GM18907 (cell line): ENCODE data around the gene LGALS12.

Experiments
- ATAC-seq: cut with Tn5 transposase; IDR thresholded peaks from one replicate; pipeline ENCODE4 v1.9.1; 2021; ENCODE audit warnings: mild to moderate bottlenecking, moderate library complexity; ENCODE audit not compliant: unreplicated experiment

LGALS12 gene

DNA sequence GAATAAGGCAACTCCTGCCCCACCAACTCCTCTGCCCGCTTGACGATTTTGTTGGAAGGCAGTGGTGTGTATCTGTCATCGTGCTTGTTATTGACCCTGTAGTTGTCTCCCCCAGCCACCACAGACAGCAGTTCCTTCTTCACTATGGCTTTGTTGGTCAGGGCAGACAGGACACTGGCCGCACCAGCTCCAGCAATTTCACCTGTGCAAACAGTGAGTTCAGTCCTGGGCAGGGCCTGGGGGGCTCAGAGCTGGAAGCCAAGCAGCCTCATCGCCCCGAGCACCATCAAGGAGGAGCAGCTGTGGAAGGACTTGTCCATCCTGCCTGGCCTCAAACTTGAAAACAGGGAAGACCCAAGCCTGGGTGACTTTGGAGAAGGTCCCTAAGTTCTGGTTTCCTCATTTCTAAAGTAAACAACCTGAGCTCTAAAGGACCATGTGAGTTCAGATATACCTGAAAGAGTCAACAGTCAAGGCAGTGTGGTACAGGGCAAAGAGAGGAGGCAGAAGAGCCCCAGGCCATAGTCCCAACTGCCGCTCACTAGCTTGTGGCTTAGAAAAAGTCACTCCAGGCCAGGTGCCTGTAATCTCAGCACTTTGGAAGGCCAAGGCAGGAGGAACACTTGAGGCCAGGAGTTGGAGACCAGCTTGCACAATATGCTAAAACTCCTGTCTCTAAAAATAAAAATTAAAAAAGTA, 52.7 kb downstream of the LGALS12 start:
- no peak for ATAC-seq

DNA sequence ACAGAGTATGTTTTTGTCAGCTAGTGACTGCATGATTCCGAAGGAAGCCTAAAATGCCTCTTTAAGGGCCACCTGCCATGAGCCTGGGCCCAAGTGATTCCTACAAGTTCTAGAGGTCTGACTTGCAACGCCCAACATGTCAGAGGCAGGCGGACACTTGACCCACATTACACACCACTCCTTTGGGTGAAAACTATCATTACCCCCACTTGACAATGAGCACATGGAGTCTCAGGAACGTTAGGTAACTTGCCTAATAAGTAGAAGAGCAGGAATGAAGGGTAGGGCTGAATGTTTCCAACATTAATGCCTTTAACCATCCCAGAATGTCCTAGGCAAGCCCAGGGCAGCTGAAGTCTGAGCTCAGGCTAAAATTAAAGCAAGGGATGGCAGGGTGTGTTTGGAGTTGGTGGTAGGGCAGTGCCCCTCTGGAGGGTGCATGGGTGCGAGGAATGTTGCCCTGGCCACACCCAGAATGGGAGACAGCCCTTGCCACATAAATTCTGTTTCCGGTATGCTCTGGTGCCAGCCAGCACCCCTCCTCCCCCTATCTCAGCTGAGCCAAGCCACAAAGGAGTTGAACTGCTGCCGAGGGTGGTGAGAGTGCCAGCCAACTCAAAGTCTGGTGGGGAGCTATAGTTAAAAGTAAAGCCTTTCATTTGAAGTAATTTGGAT, 54.8 kb downstream of the LGALS12 start:
- ATAC-seq: no peak

DNA sequence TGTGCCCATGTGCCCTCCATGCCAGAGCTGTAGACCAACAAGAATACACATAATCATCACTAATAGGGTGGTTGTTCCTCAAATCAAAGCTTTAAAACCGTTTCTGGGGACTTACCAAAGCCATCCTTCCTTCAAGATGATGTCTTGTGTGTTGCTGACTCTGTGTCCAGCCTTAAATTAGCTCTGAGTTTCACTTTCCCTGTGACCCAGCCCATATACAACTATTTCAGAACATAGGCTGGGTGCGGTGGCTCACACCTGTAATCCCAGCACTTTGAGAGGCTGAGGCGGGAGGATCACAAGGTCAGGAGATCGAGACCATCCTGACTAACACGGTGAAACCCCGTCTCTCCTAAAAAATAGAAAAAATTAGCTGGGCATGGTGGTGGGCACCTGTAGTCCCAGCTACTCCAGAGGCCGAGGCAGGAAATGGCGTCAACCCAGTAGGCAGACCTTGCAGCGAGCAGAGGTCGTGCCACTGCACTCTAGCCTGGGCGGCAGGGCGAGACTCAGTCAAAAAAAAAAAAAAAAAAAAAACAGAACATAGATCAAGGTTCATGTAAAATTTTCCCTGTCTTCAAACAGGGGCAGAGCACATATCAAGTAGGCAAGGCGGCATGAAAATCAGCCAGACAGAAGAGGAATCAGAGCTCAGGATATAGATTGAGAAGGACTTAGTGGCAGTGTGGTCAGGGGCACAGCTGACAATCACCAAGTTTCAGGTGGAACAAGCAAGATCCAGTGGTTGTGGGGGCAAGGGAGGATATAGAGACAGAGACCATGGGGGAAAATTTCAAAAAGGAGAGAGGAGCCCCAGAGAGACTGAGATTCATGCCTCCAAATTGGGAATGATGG, 57.5 kb downstream of the LGALS12 start, which contains the start of gene PLAAT2:
PLAAT2 (minus strand) TSS at position 179 of the 855 bp plus-strand sequence; CDS start at position 124, 55 bp downstream.
- peak; percentile 5 for ATAC-seq

DNA sequence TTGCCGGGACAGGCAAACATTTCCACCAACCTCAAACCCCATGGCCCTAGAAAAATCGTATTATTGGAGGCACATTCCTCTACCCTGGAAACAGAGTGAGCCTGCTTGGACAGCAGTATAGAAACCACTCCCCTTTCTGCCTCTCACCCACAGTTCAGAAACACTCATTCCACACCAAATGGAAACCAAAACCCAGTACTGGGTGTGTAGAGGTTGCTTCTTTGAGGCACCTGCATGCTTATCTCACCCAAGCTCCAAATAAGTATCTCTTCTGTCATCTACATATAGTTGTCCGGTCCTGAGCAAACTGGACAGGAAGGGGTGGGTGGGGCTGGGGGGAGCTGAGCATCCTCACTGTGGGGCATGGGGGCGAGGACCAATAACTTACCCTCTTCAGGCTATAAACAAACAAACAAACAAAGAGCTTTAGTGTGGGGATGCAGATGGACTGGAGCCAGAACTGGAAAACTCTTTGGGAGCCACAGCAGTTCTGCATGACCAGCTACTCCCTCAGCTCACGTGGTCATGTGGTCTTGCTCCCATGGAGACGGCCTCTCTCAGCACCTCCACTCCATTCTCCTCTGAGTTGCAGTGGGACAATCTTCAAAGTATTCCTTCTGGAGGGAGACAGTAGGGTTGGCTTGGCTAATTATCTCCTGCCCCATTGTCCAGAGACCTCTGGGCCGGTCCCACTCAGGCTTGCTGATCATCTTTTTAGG, 58.3 kb downstream of the LGALS12 start:
- peak; percentile 56 for ATAC-seq

DNA sequence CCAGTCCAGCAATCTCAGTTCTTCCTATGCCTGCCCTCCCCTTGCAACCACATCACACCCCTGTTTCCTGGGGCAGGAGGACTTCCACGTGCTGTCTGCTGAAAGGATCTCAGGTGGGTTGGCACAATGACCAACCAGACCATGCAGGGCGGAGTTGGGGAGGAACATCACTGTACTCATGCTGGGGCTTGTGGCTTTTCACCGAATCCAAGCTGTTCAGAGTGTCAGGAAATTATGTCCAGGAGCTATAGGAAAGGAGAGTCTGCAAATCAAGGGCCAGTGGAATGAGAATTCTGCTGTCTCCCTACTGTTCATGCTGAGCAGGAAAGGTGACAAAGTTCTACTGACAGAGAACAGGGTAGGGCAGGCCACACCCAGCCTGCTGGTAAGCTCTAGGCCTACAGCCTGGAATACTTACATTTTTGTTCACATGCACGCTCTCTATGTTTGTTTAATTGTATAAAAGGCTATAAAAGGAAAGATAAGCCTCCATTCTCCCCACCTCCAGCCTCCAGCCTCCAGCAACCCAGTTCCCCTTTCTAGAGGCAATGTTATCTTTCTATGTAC, 59.0 kb downstream of the LGALS12 start:
- ATAC-seq: no peak
